Activated T-helper 1 cell treated with anti-CD3 and anti-CD28 coated beads, Interleukin-12 subunit alpha, Interleukin-12 subunit beta, Interleukin-2, Interleukin-4 antibody, amounts not matched to agents 30 ng/mL and 10 ng/mL and 1 ng/mL, durations not matched to agents 14 hours and 24 hours and 36 hours (primary cell): ENCODE measurements around the gene C2CD3. TPM values are rescaled to one million over a fixed set of nuclear protein-coding genes. Genes with fewer than 3 reads are reported as not detected.
A peak's percentile ranks its signal among the peaks of the same experiment; 100 is the strongest.
"Not testable (repeated sequence)": the region's sequence is repeated elsewhere in the genome, so short reads cannot be mapped to it uniquely, and the experiment has no call there.

Experiments
- DNase-seq: peaks from one replicate; pipeline ENCODE4 v3.0.0; 2021; ENCODE audit warnings: low spot score
- H3K27ac Mint-ChIP-seq: one replicate; pipeline ENCODE4 v1.8.0; 2021; ENCODE audit warnings: mild to moderate bottlenecking, mixed read lengths
- H3K27me3 Mint-ChIP-seq: one replicate; pipeline ENCODE4 v1.8.0; 2022; ENCODE audit warnings: mild to moderate bottlenecking, moderate library complexity, mixed read lengths; ENCODE audit not compliant: insufficient read depth
- H3K36me3 Mint-ChIP-seq: one replicate; pipeline ENCODE4 v1.8.0; 2021; ENCODE audit warnings: low read depth, mixed read lengths
- H3K4me1 Mint-ChIP-seq: one replicate; pipeline ENCODE4 v1.8.0; 2021; ENCODE audit warnings: low read depth, mixed read lengths
- H3K4me3 Mint-ChIP-seq: one replicate; pipeline ENCODE4 v1.8.0; 2021; ENCODE audit warnings: mild to moderate bottlenecking, moderate library complexity, mixed read lengths
- H3K9me3 Mint-ChIP-seq: one replicate; pipeline ENCODE4 v1.8.0; 2021; ENCODE audit warnings: mixed read lengths
- intact Hi-C: fragments of 100-400 bp; cut with micrococcal nuclease; formaldehyde crosslinking; loops from one replicate; pipeline ENCODE4 v1.15.1; 2024
- total RNA-seq: library from RNA; stranded (reverse); gene quantifications from 2 replicates; pipeline ENCODE4 v1.2.3, GENCODE V29; 2022

Gene C2CD3
- total RNA-seq, 1 donor from 2014 or later = 49.5 TPM

- Mint-ChIP-seq H3K27me3 (no peaks in the 10 kb centered on the region), H3K4me1 (peaks cover 64% of the 10 kb centered on the region), H3K36me3 (peaks cover 2% of the 10 kb centered on the region), H3K27ac (peak overlapping the region; percentile 94), H3K9me3 (no peaks in the 10 kb centered on the region), H3K4me3 (peak overlapping the region; percentile 45)
- peak; percentile 62 for DNase-seq
- intact Hi-C loops = loop anchor here (1.0 to 10.0 kb wide), 6 partner anchors 10 to 961 kb away; partner anchors contain the start of genes C2CD3 and PPME1
These were observed 175.1 kb downstream of the C2CD3 start for GRCh38 chr11:73995731-73996130.

GRCh38 chr11:73995247-73995646 lies 175.6 kb downstream of the C2CD3 start:
- Mint-ChIP-seq H3K9me3 (no peaks in the 10 kb centered on the region), H3K4me3 (peak overlapping the region; percentile 45), H3K27me3 (no peaks in the 10 kb centered on the region), H3K36me3 (peaks cover 3% of the 10 kb centered on the region), H3K4me1 (peaks cover 59% of the 10 kb centered on the region), H3K27ac (peak overlapping the region; percentile 94)
- no peak for DNase-seq
- intact Hi-C loops = loop anchor here (1.0 to 10.0 kb wide), 6 partner anchors 10 to 960 kb away; partner anchors contain the start of genes C2CD3 and PPME1

- Mint-ChIP-seq H3K27me3 (no peaks in the 10 kb centered on the region), H3K4me3 (no peak overlapping the region), H3K4me1 (peaks cover 31% of the 10 kb centered on the region), H3K9me3 (no peaks in the 10 kb centered on the region), H3K36me3 (peaks cover 4% of the 10 kb centered on the region), H3K27ac (no peak overlapping the region)
- intact Hi-C loops = loop anchor here (10.0 kb wide), 1 partner anchor 957 kb away; no protein-coding TSS in a partner anchor
- no peak for DNase-seq
These were observed 179.3 kb downstream of the C2CD3 start for GRCh38 chr11:73991471-73992006.

DNA sequence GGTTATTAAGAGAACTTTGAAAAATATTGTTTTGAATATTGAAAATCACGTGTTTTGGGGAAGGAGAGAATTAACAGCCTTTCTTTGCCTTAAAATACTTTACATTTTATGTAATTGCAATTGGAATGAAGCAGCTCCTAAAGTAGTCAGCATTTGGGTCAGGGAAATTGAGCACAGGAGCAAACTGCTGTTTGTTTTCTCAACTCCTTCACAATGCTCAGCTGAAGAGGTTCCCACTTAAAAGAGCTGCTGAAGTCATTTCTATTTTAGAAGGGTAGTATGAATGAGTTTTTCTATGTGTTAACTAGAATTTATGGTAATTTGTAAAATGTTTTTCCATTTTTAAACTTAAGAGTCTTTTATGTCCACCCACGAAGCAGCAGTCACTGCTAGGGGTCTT lies 180.1 kb downstream of the C2CD3 start:
- intact Hi-C loops = loop anchor here (10.0 kb wide), 1 partner anchor 956 kb away; no protein-coding TSS in a partner anchor
- Mint-ChIP-seq H3K4me3 (no peak overlapping the region), H3K4me1 (peaks cover 23% of the 10 kb centered on the region), H3K36me3 (peaks cover 4% of the 10 kb centered on the region), H3K9me3 (no peaks in the 10 kb centered on the region), H3K27ac (no peak overlapping the region), H3K27me3 (no peaks in the 10 kb centered on the region)
- no peak for DNase-seq

- Mint-ChIP-seq H3K27ac (no peak overlapping the region), H3K4me3 (no peak overlapping the region), H3K9me3 (no peaks in the 10 kb centered on the region), H3K4me1 (peaks cover 22% of the 10 kb centered on the region), H3K27me3 (no peaks in the 10 kb centered on the region), H3K36me3 (peaks cover 4% of the 10 kb centered on the region)
- no peak for DNase-seq
- intact Hi-C loops = no loop called here
These were observed 181.6 kb downstream of the C2CD3 start for GRCh38 chr11:73989156-73989555.

- DNase-seq = no peak
- Mint-ChIP-seq H3K36me3 (peaks cover 4% of the 10 kb centered on the region), H3K27me3 (no peaks in the 10 kb centered on the region), H3K4me1 (peaks cover 30% of the 10 kb centered on the region), H3K9me3 (no peaks in the 10 kb centered on the region), H3K4me3 (no peak overlapping the region), H3K27ac (no peak overlapping the region)
- intact Hi-C loops = no loop called here
These were observed 182.6 kb downstream of the C2CD3 start for GRCh38 chr11:73988227-73988626.

DNA sequence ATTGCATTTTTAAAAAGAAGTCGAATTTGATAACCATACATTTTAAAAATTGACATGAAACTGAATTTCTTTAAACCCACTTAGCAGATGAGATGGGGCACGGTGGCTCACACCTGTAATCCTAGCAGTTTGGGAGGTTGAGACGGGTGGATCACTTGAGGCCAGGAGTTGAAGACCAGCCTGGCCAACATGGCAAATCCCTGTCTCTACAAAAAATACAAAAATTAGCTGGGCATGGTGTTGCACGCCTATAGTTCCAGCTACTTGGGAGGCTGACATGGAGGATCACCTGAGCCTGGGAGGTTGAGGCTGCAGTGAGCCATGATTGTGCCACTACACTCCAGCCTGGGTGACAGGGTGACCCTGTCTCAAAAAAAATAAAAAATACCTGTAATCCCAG lies 185.1 kb downstream of the C2CD3 start:
- H3K36me3 Mint-ChIP-seq = peaks cover 20% of the 10 kb centered on the region

DNA sequence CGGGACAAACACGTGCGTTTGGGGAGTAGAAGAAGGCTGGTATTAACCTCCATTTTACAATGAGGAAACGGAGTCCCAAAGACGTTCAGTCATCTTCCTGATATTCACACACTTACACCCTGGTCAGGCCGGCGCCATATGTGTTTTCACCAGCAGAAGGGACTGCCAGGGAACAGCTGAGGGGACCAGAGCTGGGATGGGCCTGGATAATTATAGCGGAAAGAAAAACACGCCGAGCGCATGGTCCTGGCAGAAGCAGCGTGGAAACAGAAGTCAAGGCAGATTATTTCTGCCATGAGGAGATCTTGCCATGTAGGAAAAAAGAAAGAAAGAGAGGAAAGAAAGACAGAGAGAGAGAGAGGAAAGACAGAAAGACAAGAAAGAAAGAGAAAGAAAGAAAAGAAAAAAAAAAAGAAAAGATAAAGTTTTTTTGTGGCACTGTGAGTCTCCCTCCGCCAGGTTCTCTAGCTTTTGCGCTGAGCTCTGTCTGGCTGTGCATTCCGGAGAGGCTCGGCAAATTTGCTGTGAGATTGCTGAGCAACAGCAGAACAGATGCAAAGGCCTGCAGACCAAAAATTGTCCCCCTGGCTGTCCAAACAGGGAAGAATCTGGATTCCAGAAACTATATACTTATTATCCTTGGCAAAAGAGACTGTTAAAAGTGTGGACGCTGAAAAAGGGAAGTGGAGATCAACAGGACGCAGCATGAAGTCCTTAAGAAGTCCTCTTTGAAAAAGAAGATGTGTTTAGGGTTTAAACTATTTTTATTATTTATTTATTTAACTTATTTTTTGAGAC lies 186.9 kb downstream of the C2CD3 start:
- H3K27me3 Mint-ChIP-seq = no peaks in the 10 kb centered on the region
- no peaks in the 10 kb centered on the region for H3K9me3 Mint-ChIP-seq
- H3K4me1 Mint-ChIP-seq = peaks cover 47% of the 10 kb centered on the region
- peak overlapping the region; percentile 100 for H3K4me3 Mint-ChIP-seq
- H3K27ac Mint-ChIP-seq = peak overlapping the region; percentile 99
- H3K36me3 Mint-ChIP-seq = peaks cover 34% of the 10 kb centered on the region
- intact Hi-C loops = loop anchor here (1.0 to 5.0 kb wide), 9 partner anchors 11 to 508 kb away; partner anchors contain the start of genes C2CD3, COA4, FAM168A and LIPT2
- no peak for DNase-seq

More for the DNA sequence above, 185.1 kb downstream of the C2CD3 start:
- Mint-ChIP-seq H3K4me1 (peaks cover 33% of the 10 kb centered on the region), H3K27ac (peak overlapping the region; percentile 65), H3K4me3 (peak overlapping the region; percentile 42)
- H3K27me3 Mint-ChIP-seq, H3K9me3 Mint-ChIP-seq, intact Hi-C loops, DNase-seq: not testable (repeated sequence)

DNA sequence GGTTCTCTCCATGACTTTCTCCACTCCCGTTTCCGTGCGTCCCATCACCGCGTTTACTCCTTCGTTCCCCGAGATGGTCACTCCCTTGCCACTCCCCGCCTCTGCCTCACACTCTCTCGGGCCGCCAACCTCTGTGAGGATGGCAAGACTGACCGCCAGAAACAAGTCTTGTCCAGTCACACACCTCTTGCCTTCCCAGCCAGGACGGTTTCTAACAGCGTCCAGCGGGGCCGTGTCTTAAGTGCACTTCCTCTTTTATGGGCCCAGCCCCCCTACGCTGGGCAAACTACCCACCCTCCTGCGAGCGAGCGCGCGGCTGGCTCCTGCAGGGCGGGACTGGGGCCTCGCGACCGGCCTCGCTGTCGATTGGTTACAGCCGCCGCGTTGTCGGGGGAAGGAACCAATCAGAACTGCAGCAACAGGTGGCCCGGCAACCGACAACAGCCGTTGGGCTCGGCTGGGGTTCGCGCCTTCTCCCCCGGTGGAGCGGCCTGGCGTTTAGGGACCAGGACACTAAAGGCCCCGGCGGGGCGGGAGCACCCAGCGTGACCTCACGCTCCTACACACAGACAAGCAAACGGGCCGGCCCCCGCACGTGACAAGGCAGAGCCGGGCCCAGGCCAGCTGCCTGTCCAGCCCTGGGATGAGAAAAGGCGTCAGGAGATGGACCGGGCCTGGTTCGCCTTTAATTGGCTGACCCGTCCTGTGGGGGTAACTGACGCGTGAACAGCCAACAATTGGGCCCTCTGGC lies 187.6 kb downstream of the C2CD3 start:
- peak overlapping the region; percentile 100 for H3K4me3 Mint-ChIP-seq
- H3K4me1 Mint-ChIP-seq = peaks cover 55% of the 10 kb centered on the region
- no peaks in the 10 kb centered on the region for H3K9me3 Mint-ChIP-seq
- peaks cover 41% of the 10 kb centered on the region for H3K36me3 Mint-ChIP-seq
- H3K27me3 Mint-ChIP-seq = no peaks in the 10 kb centered on the region
- DNase-seq = peak; percentile 94
- H3K27ac Mint-ChIP-seq = peak overlapping the region; percentile 99
- intact Hi-C loops = loop anchor here (1.0 to 5.0 kb wide), 10 partner anchors 9 to 509 kb away; partner anchors contain the start of genes C2CD3, COA4, FAM168A and LIPT2

GRCh38 chr11:73982595-73982989 lies 188.2 kb downstream of the C2CD3 start, which contains the start of gene UCP2:
UCP2 (minus strand) TSS chr11:73982843; CDS start chr11:73978378, 4,465 bp downstream.
- H3K4me1 Mint-ChIP-seq = peaks cover 61% of the 10 kb centered on the region
- peaks cover 46% of the 10 kb centered on the region for H3K36me3 Mint-ChIP-seq
- H3K27me3 Mint-ChIP-seq = no peaks in the 10 kb centered on the region
- H3K27ac Mint-ChIP-seq = peak within 1 kb of the TSS; percentile 99
- peak; percentile 84 for DNase-seq
- H3K9me3 Mint-ChIP-seq = no peaks in the 10 kb centered on the region
- peak within 1 kb of the TSS; percentile 100 for H3K4me3 Mint-ChIP-seq
- intact Hi-C loops = loop anchor here (1.0 to 5.0 kb wide), 5 partner anchors 8 to 510 kb away; partner anchors contain the start of genes COA4, FAM168A, LIPT2 and PAAF1

GRCh38 chr11:73981051-73981805 lies 189.6 kb downstream of the C2CD3 start:
- DNase-seq = no peak
- intact Hi-C loops = loop anchor here (5.0 kb wide), 3 partner anchors 104 to 511 kb away; partner anchors contain the start of genes COA4, LIPT2, PAAF1 and PGM2L1
- H3K4me3 Mint-ChIP-seq = peak overlapping the region; percentile 100
- peaks cover 56% of the 10 kb centered on the region for H3K36me3 Mint-ChIP-seq
- H3K27ac Mint-ChIP-seq = peak overlapping the region; percentile 94
- H3K4me1 Mint-ChIP-seq = peaks cover 74% of the 10 kb centered on the region
- no peaks in the 10 kb centered on the region for H3K9me3 Mint-ChIP-seq
- H3K27me3 Mint-ChIP-seq = no peaks in the 10 kb centered on the region
